CD8-positive, alpha-beta memory T cell (primary cell): ENCODE data around the gene CHTF18. TPM values are rescaled to one million over a fixed set of nuclear protein-coding genes. Genes with fewer than 3 reads are reported as not detected.

ENCODE experiments used
- CTCF ChIA-PET: fragments of 350-600 bp; sonication (Branson Sonifier 250); formaldehyde crosslinking; loops from one replicate; lab custom pipeline; 2021; ENCODE audit warnings: antibody characterized with exemption; lab: Charles Lee
- POLR2A ChIA-PET: fragments of 350-600 bp; sonication (Branson Sonifier 250); formaldehyde crosslinking; loops from one replicate; lab custom pipeline; 2021; ENCODE audit warnings: antibody characterized with exemption; lab: Charles Lee
- DNase-seq, 5 donors: peaks; one replicate each; pipeline versions ENCODE4 v3.0.0 to v3.0.0-alpha.2; 2020 to 2022; ENCODE audit warnings: mixed read lengths in 1 of 5
- H3K27ac ChIP-seq: one replicate; pipeline ENCODE4 v1.7.0; 2013; ENCODE audit warnings: low read depth, mild to moderate bottlenecking, low read length, moderate library complexity
- H3K27me3 ChIP-seq: 2 replicates; pipeline ENCODE4 v1.7.0; 2013; ENCODE audit warnings: low read length, mild to moderate bottlenecking; ENCODE audit not compliant: insufficient read depth, poor library complexity, severe bottlenecking
- H3K36me3 ChIP-seq: 2 replicates; pipeline ENCODE4 v1.7.0; 2013; ENCODE audit warnings: mild to moderate bottlenecking, low read length, moderate library complexity; ENCODE audit not compliant: insufficient read depth
- H3K4me1 ChIP-seq: 2 replicates; pipeline ENCODE4 v1.7.0; 2013; ENCODE audit warnings: mild to moderate bottlenecking, low read length, moderate library complexity; ENCODE audit not compliant: insufficient read depth
- H3K4me3 ChIP-seq: 2 replicates; pipeline ENCODE4 v1.7.0; 2013; ENCODE audit warnings: mild to moderate bottlenecking, low read length
- H3K9me3 ChIP-seq: 2 replicates; pipeline ENCODE4 v1.7.0; 2013; ENCODE audit warnings: mild to moderate bottlenecking, low read length
- H3K27ac Mint-ChIP-seq, 8 donors: one replicate each; pipeline ENCODE4 v1.8.0; 2020 to 2021; ENCODE audit warnings: mixed read lengths in 8 of 8, mild to moderate bottlenecking in 6 of 8, inconsistent platforms in 3 of 8, moderate library complexity in 3 of 8
- H3K27me3 Mint-ChIP-seq, 2 donors: one replicate each; pipeline ENCODE4 v1.8.0; 2020 to 2021; ENCODE audit warnings: mixed read lengths in 2 of 2, mild to moderate bottlenecking in 1 of 2, moderate library complexity in 1 of 2
- H3K36me3 Mint-ChIP-seq, 3 donors: one replicate each; pipeline ENCODE4 v1.8.0; 2020 to 2021; ENCODE audit warnings: mixed read lengths in 3 of 3, inconsistent platforms in 1 of 3, mild to moderate bottlenecking in 1 of 3
- H3K4me1 Mint-ChIP-seq, 3 donors: one replicate each; pipeline ENCODE4 v1.8.0; 2020 to 2021; ENCODE audit warnings: mixed read lengths in 3 of 3, inconsistent platforms in 1 of 3, mild to moderate bottlenecking in 1 of 3
- H3K4me3 Mint-ChIP-seq, 7 donors: one replicate each; pipeline ENCODE4 v1.8.0; 2020 to 2021; ENCODE audit warnings: mixed read lengths in 7 of 7, mild to moderate bottlenecking in 6 of 7, moderate library complexity in 4 of 7, inconsistent platforms in 2 of 7
- H3K9me3 Mint-ChIP-seq, 5 donors: one replicate each; pipeline ENCODE4 v1.8.0; 2020 to 2022; ENCODE audit warnings: mixed read lengths in 5 of 5, mild to moderate bottlenecking in 3 of 5, moderate library complexity in 2 of 5, inconsistent platforms in 1 of 5
- polyA plus RNA-seq: library from polyadenylated mRNA; unstranded; fragments of 300-500 nt; fragmentation: Illumina TruSeq; gene quantifications from one replicate; pipeline ENCODE4 v1.2.3, GENCODE V29; 2021
- total RNA-seq, 2 experiments: library from RNA; stranded (reverse); gene quantifications; one replicate each; pipeline ENCODE4 v1.2.3, GENCODE V29; 2021

Gene CHTF18
- total and polyA plus RNA-seq, 3 experiments from 2014 or later = 3.7 to 122 (median 121) TPM

GRCh38 chr16:792221-792995, 4.0 kb downstream of the CHTF18 start:
- H3K36me3 Mint-ChIP-seq = peaks cover 0 to 9% (median 0%) of the 10 kb centered on the region in 3 donors
- H3K27me3 Mint-ChIP-seq = no peaks in the 10 kb centered on the region
- no peak overlapping the region for H3K27ac Mint-ChIP-seq
- no peaks in the 10 kb centered on the region for H3K9me3 ChIP-seq
- no peak for DNase-seq
- no peaks in the 10 kb centered on the region for H3K36me3 ChIP-seq
- no peak overlapping the region for H3K4me3 Mint-ChIP-seq
- no peak overlapping the region for H3K4me3 ChIP-seq
- peaks cover 0 to 6% (median 0%) of the 10 kb centered on the region in 3 donors for H3K4me1 Mint-ChIP-seq
- POLR2A ChIA-PET = no interaction called here
- H3K9me3 Mint-ChIP-seq = no peaks in the 10 kb centered on the region
- no peaks in the 10 kb centered on the region for H3K27me3 ChIP-seq
- no peak overlapping the region for H3K27ac ChIP-seq
- H3K4me1 ChIP-seq = peaks cover 4% of the 10 kb centered on the region
- CTCF ChIA-PET = no interaction called here

- Histone ChIP-seq H3K36me3 (no peaks in the 10 kb centered on the region), H3K4me3 (no peak overlapping the region), H3K27ac (no peak overlapping the region), H3K4me1 (peaks cover 4% of the 10 kb centered on the region), H3K9me3 (no peaks in the 10 kb centered on the region), H3K27me3 (no peaks in the 10 kb centered on the region)
- ChIA-PET CTCF (no interaction called here), POLR2A (no interaction called here)
- DNase-seq = no peak
- Mint-ChIP-seq H3K27ac (no peak overlapping the region), H3K4me1 (peaks cover 0 to 3% (median 0%) of the 10 kb centered on the region in 3 donors), H3K36me3 (peaks cover 0 to 8% (median 0%) of the 10 kb centered on the region in 3 donors), H3K27me3 (peaks cover 0 to 1% of the 10 kb centered on the region in 2 donors), H3K9me3 (peaks cover 0 to 2% (median 0%) of the 10 kb centered on the region in 5 donors), H3K4me3 (no peak overlapping the region)
Observed at GRCh38 chr16:793414-793813, 5.0 kb downstream of the CHTF18 start.

- Mint-ChIP-seq H3K4me1 (peaks cover 0 to 3% (median 0%) of the 10 kb centered on the region in 3 donors), H3K4me3 (no peak overlapping the region), H3K9me3 (peaks cover 0 to 2% (median 0%) of the 10 kb centered on the region in 5 donors), H3K27ac (no peak overlapping the region), H3K36me3 (peaks cover 0 to 8% (median 0%) of the 10 kb centered on the region in 3 donors), H3K27me3 (peaks cover 2 to 3% of the 10 kb centered on the region in 2 donors)
- no peak for DNase-seq
- H3K27me3 ChIP-seq = no peaks in the 10 kb centered on the region
- no peaks in the 10 kb centered on the region for H3K36me3 ChIP-seq
- peaks cover under 1% of the 10 kb centered on the region for H3K4me1 ChIP-seq
- CTCF ChIA-PET = no interaction called here
- no peaks in the 10 kb centered on the region for H3K9me3 ChIP-seq
- no peak overlapping the region for H3K27ac ChIP-seq
- POLR2A ChIA-PET = no interaction called here
- no peak overlapping the region for H3K4me3 ChIP-seq
Observed at GRCh38 chr16:794091-794822, 5.8 kb downstream of the CHTF18 start.

- POLR2A ChIA-PET = no interaction called here
Observed at GRCh38 chr16:794853-795466, 6.5 kb downstream of the CHTF18 start.

GRCh38 chr16:795580-796229, 7.3 kb downstream of the CHTF18 start:
- no peak for DNase-seq
- Histone ChIP-seq H3K36me3 (no peaks in the 10 kb centered on the region), H3K9me3 (no peaks in the 10 kb centered on the region), H3K27me3 (no peaks in the 10 kb centered on the region), H3K4me3 (no peak overlapping the region), H3K27ac (no peak overlapping the region), H3K4me1 (no peaks in the 10 kb centered on the region)
- H3K36me3 Mint-ChIP-seq = peaks cover 0 to 8% (median 0%) of the 10 kb centered on the region in 3 donors
- H3K4me3 Mint-ChIP-seq = no peak overlapping the region
- H3K9me3 Mint-ChIP-seq = peaks cover 0 to 2% (median 0%) of the 10 kb centered on the region in 5 donors
- no peak overlapping the region for H3K27ac Mint-ChIP-seq
- peaks cover 2 to 3% of the 10 kb centered on the region in 2 donors for H3K27me3 Mint-ChIP-seq
- ChIA-PET POLR2A (no interaction called here), CTCF (no interaction called here)
- peaks cover 0 to 3% (median 0%) of the 10 kb centered on the region in 3 donors for H3K4me1 Mint-ChIP-seq

More at GRCh38 chr16:794853-795466, 6.5 kb downstream of the CHTF18 start:
- Mint-ChIP-seq H3K4me1 (peaks cover 0 to 3% (median 0%) of the 10 kb centered on the region in 3 donors), H3K4me3 (no peak overlapping the region), H3K27ac (no peak overlapping the region), H3K27me3 (peaks cover 2 to 3% of the 10 kb centered on the region in 2 donors), H3K36me3 (peaks cover 0 to 8% (median 0%) of the 10 kb centered on the region in 3 donors), H3K9me3 (peaks cover 0 to 2% (median 0%) of the 10 kb centered on the region in 5 donors)
- Histone ChIP-seq H3K4me3 (no peak overlapping the region), H3K9me3 (no peaks in the 10 kb centered on the region), H3K36me3 (no peaks in the 10 kb centered on the region), H3K4me1 (no peaks in the 10 kb centered on the region), H3K27ac (no peak overlapping the region), H3K27me3 (no peaks in the 10 kb centered on the region)
- CTCF ChIA-PET = no interaction called here
- DNase-seq = no peak

- no peak overlapping the region for H3K4me3 Mint-ChIP-seq
- peaks cover 5% of the 10 kb centered on the region for H3K27me3 ChIP-seq
- peaks cover 0 to 2% (median 0%) of the 10 kb centered on the region in 5 donors for H3K9me3 Mint-ChIP-seq
- H3K27ac Mint-ChIP-seq = no peak overlapping the region
- no peak for DNase-seq
- ChIA-PET POLR2A (no interaction called here), CTCF (no interaction called here)
- H3K27ac ChIP-seq = no peak overlapping the region
- H3K9me3 ChIP-seq = no peaks in the 10 kb centered on the region
- no peaks in the 10 kb centered on the region for H3K4me1 ChIP-seq
- H3K36me3 ChIP-seq = no peaks in the 10 kb centered on the region
- peaks cover 8% of the 10 kb centered on the region in 2 donors for H3K27me3 Mint-ChIP-seq
- peaks cover 0 to 2% (median 0%) of the 10 kb centered on the region in 3 donors for H3K4me1 Mint-ChIP-seq
- H3K36me3 Mint-ChIP-seq = peaks cover 0 to 3% (median 0%) of the 10 kb centered on the region in 3 donors
- no peak overlapping the region for H3K4me3 ChIP-seq
Observed at GRCh38 chr16:796296-797119, 8.1 kb downstream of the CHTF18 start.

- ChIA-PET POLR2A (no interaction called here), CTCF (no interaction called here)
- H3K4me3 ChIP-seq = no peak overlapping the region
- H3K4me3 Mint-ChIP-seq = no peak overlapping the region
- no peaks in the 10 kb centered on the region for H3K4me1 Mint-ChIP-seq
- no peaks in the 10 kb centered on the region for H3K4me1 ChIP-seq
- H3K27me3 Mint-ChIP-seq = peaks cover 8 to 11% of the 10 kb centered on the region in 2 donors
- no peaks in the 10 kb centered on the region for H3K9me3 ChIP-seq
- H3K27ac ChIP-seq = no peak overlapping the region
- peaks cover 6% of the 10 kb centered on the region for H3K27me3 ChIP-seq
- no peak overlapping the region for H3K27ac Mint-ChIP-seq
- no peaks in the 10 kb centered on the region for H3K36me3 ChIP-seq
- peaks cover 0 to 2% (median 0%) of the 10 kb centered on the region in 5 donors for H3K9me3 Mint-ChIP-seq
- no peaks in the 10 kb centered on the region for H3K36me3 Mint-ChIP-seq
- DNase-seq = no peak
Observed at GRCh38 chr16:797120-797420, 8.7 kb downstream of the CHTF18 start.
